ENCODE data around the gene MAFF.
"Not testable (repeated sequence)": the region's sequence is repeated elsewhere in the genome, so short reads cannot be mapped to it uniquely, and the experiment has no call there.

Gene MAFF

GRCh38 chr22:38177926-38178604, 23.7 kb upstream of the MAFF start:
- no peak overlapping the region for H3K14ac ChIP-seq (ENCODE audit: low read length)
- H3K9me3 ChIP-seq (replicated peaks in 1 of 2; ENCODE audit: control insufficient read depth in 2 of 2, insufficient read depth in 1 of 2, low read depth in 1 of 2, low read length in 2 of 2): no peaks in the 10 kb centered on the region
- no peak overlapping the region for H4K8ac ChIP-seq (ENCODE audit: low read depth, low read length)
- no peak overlapping the region for H2BK12ac ChIP-seq (ENCODE audit: low read length)
- H3K23ac ChIP-seq (ENCODE audit: low read depth, low read length, poor library complexity): no peak overlapping the region
- H3K4ac ChIP-seq (ENCODE audit: low read length): no peak overlapping the region
- no peak overlapping the region for H3K9ac ChIP-seq (ENCODE audit: low read depth, low read length, poor library complexity)
- H3K27me3 ChIP-seq (ENCODE audit: control insufficient read depth in 3 of 3, insufficient read depth in 3 of 3, low read depth in 1 of 3, low read length in 3 of 3): no peaks in the 10 kb centered on the region
- H3K79me1 ChIP-seq (ENCODE audit: low read depth, low read length): no peaks in the 10 kb centered on the region
- H3K4me1 ChIP-seq (ENCODE audit: control insufficient read depth in 2 of 2, insufficient read depth in 1 of 2, low read depth in 1 of 2, low read length in 2 of 2): peaks cover 23 to 24% of the 10 kb centered on the region in 2 donors
- H3K27ac ChIP-seq (replicated peaks; ENCODE audit: low read length): peak overlapping the region; percentile 89
- peak overlapping the region; percentile 87 for H2AFZ ChIP-seq (ENCODE audit: low read length)
- H2AK5ac ChIP-seq (ENCODE audit: low read depth, low read length): peak overlapping the region; percentile 34
- no peak overlapping the region for H2BK15ac ChIP-seq (ENCODE audit: low read length)
- H2BK5ac ChIP-seq (ENCODE audit: low read length): no peak overlapping the region
- peak overlapping the region; percentile 56 for H3K18ac ChIP-seq (ENCODE audit: low read length)
- H4K91ac ChIP-seq (ENCODE audit: low read depth, low read length, poor library complexity): no peak overlapping the region
- H3K36me3 ChIP-seq (replicated peaks in 1 of 2; ENCODE audit: control insufficient read depth in 2 of 2, insufficient read depth in 2 of 2, low read length in 2 of 2): no peaks in the 10 kb centered on the region
- H2BK120ac ChIP-seq (ENCODE audit: low read depth, low read length): no peak overlapping the region
- WGBS, 2 donors (ENCODE audit: extremely low coverage in 2 of 2, insufficient read length in 2 of 2, insufficient replicate concordance in 1 of 2): no CpG with 5 or more reads among the region's 15 CpGs
- H3K4me2 ChIP-seq (ENCODE audit: insufficient read depth, low read length, poor library complexity, severe bottlenecking): peak overlapping the region; percentile 21
- DNase-seq (ENCODE audit: low spot score): peak; percentile 32
- H3K4me3 ChIP-seq (ENCODE audit: low read length in 2 of 2): no peak overlapping the region

- not testable (repeated sequence) for H4K8ac ChIP-seq (ENCODE audit: low read depth, low read length); H3K36me3 ChIP-seq (replicated peaks in 1 of 2; ENCODE audit: control insufficient read depth in 2 of 2, insufficient read depth in 2 of 2, low read length in 2 of 2); H2AFZ ChIP-seq (ENCODE audit: low read length); H3K4ac ChIP-seq (ENCODE audit: low read length); H3K9ac ChIP-seq (ENCODE audit: low read depth, low read length, poor library complexity); H3K27me3 ChIP-seq (ENCODE audit: control insufficient read depth in 3 of 3, insufficient read depth in 3 of 3, low read depth in 1 of 3, low read length in 3 of 3); H4K91ac ChIP-seq (ENCODE audit: low read depth, low read length, poor library complexity); H3K79me1 ChIP-seq (ENCODE audit: low read depth, low read length); H3K27ac ChIP-seq (replicated peaks; ENCODE audit: low read length); H2BK120ac ChIP-seq (ENCODE audit: low read depth, low read length); H3K18ac ChIP-seq (ENCODE audit: low read length); H3K14ac ChIP-seq (ENCODE audit: low read length); H3K23ac ChIP-seq (ENCODE audit: low read depth, low read length, poor library complexity); H2BK12ac ChIP-seq (ENCODE audit: low read length); H2AK5ac ChIP-seq (ENCODE audit: low read depth, low read length); H3K9me3 ChIP-seq (replicated peaks in 1 of 2; ENCODE audit: control insufficient read depth in 2 of 2, insufficient read depth in 1 of 2, low read depth in 1 of 2, low read length in 2 of 2); H3K4me3 ChIP-seq (ENCODE audit: low read length in 2 of 2); DNase-seq (ENCODE audit: low spot score); H3K4me2 ChIP-seq (ENCODE audit: insufficient read depth, low read length, poor library complexity, severe bottlenecking); H2BK5ac ChIP-seq (ENCODE audit: low read length); H2BK15ac ChIP-seq (ENCODE audit: low read length)
- WGBS, 2 donors (ENCODE audit: extremely low coverage in 2 of 2, insufficient read length in 2 of 2, insufficient replicate concordance in 1 of 2): no CpG with 5 or more reads among the region's 7 CpGs
- peaks cover 23 to 24% of the 10 kb centered on the region in 2 donors for H3K4me1 ChIP-seq (ENCODE audit: control insufficient read depth in 2 of 2, insufficient read depth in 1 of 2, low read depth in 1 of 2, low read length in 2 of 2)
These were observed 23.2 kb upstream of the MAFF start for GRCh38 chr22:38178605-38178937.

GRCh38 chr22:38180841-38181452, 20.8 kb upstream of the MAFF start:
- no peak for DNase-seq (ENCODE audit: low spot score)

GRCh38 chr22:38181453-38182200, 20.2 kb upstream of the MAFF start, which contains the start of gene PLA2G6:
Gene PLA2G6, minus strand, starts transcription at chr22:38181830. Its CDS starts 12,404 bp downstream, at chr22:38169426.
- Histone ChIP-seq H3K9ac (ENCODE audit: low read depth, low read length, poor library complexity) (peak within 1 kb of the TSS; percentile 64), H3K4me1 (ENCODE audit: control insufficient read depth in 2 of 2, insufficient read depth in 1 of 2, low read depth in 1 of 2, low read length in 2 of 2) (peaks cover 21 to 23% of the 10 kb centered on the region in 2 donors), H2AFZ (ENCODE audit: low read length) (peak within 1 kb of the TSS; percentile 92), H2BK12ac (ENCODE audit: low read length) (peak within 1 kb of the TSS; percentile 97), H3K4ac (ENCODE audit: low read length) (peak within 1 kb of the TSS; percentile 1), H3K27ac (replicated peaks; ENCODE audit: low read length) (peak within 1 kb of the TSS; percentile 69), H3K36me3 (replicated peaks in 1 of 2; ENCODE audit: control insufficient read depth in 2 of 2, insufficient read depth in 2 of 2, low read length in 2 of 2) (no peaks in the 10 kb centered on the region), H3K14ac (ENCODE audit: low read length) (no peak within 1 kb of the TSS), H3K18ac (ENCODE audit: low read length) (peak within 1 kb of the TSS; percentile 80), H3K4me3 (ENCODE audit: low read length in 2 of 2) (peak within 1 kb of the TSS; percentile 55 to 83), H3K4me2 (ENCODE audit: insufficient read depth, low read length, poor library complexity, severe bottlenecking) (peak within 1 kb of the TSS; percentile 88), H2BK5ac (ENCODE audit: low read length) (peak within 1 kb of the TSS; percentile 2), H4K91ac (ENCODE audit: low read depth, low read length, poor library complexity) (peak within 1 kb of the TSS; percentile 19), H3K27me3 (ENCODE audit: control insufficient read depth in 3 of 3, insufficient read depth in 3 of 3, low read depth in 1 of 3, low read length in 3 of 3) (no peaks in the 10 kb centered on the region), H2BK15ac (ENCODE audit: low read length) (peak within 1 kb of the TSS; percentile 56), H3K9me3 (replicated peaks in 1 of 2; ENCODE audit: control insufficient read depth in 2 of 2, insufficient read depth in 1 of 2, low read depth in 1 of 2, low read length in 2 of 2) (no peaks in the 10 kb centered on the region), H2AK5ac (ENCODE audit: low read depth, low read length) (peak within 1 kb of the TSS; percentile 88), H3K23ac (ENCODE audit: low read depth, low read length, poor library complexity) (no peak within 1 kb of the TSS), H3K79me1 (ENCODE audit: low read depth, low read length) (no peaks in the 10 kb centered on the region), H2BK120ac (ENCODE audit: low read depth, low read length) (no peak within 1 kb of the TSS), H4K8ac (ENCODE audit: low read depth, low read length) (peak within 1 kb of the TSS; percentile 88)
- WGBS, 2 donors (ENCODE audit: extremely low coverage in 2 of 2, insufficient read length in 2 of 2, insufficient replicate concordance in 1 of 2): no CpG with 5 or more reads among the region's 48 CpGs
- peak; percentile 98 for DNase-seq (ENCODE audit: low spot score)

More at GRCh38 chr22:38180841-38181452, 20.8 kb upstream of the MAFF start:
- Histone ChIP-seq H2BK5ac (ENCODE audit: low read length) (peak overlapping the region; percentile 2), H4K91ac (ENCODE audit: low read depth, low read length, poor library complexity) (peak overlapping the region; percentile 19), H2BK15ac (ENCODE audit: low read length) (peak overlapping the region; percentile 56), H3K36me3 (replicated peaks in 1 of 2; ENCODE audit: control insufficient read depth in 2 of 2, insufficient read depth in 2 of 2, low read length in 2 of 2) (no peaks in the 10 kb centered on the region), H2BK12ac (ENCODE audit: low read length) (peak overlapping the region; percentile 97), H3K18ac (ENCODE audit: low read length) (peak overlapping the region; percentile 80), H3K4me1 (ENCODE audit: control insufficient read depth in 2 of 2, insufficient read depth in 1 of 2, low read depth in 1 of 2, low read length in 2 of 2) (peaks cover 21 to 23% of the 10 kb centered on the region in 2 donors), H3K14ac (ENCODE audit: low read length) (no peak overlapping the region), H2AFZ (ENCODE audit: low read length) (peak overlapping the region; percentile 57), H3K4ac (ENCODE audit: low read length) (peak overlapping the region; percentile 1), H4K8ac (ENCODE audit: low read depth, low read length) (peak overlapping the region; percentile 88), H3K27me3 (ENCODE audit: control insufficient read depth in 3 of 3, insufficient read depth in 3 of 3, low read depth in 1 of 3, low read length in 3 of 3) (no peaks in the 10 kb centered on the region), H3K23ac (ENCODE audit: low read depth, low read length, poor library complexity) (no peak overlapping the region), H3K79me1 (ENCODE audit: low read depth, low read length) (no peaks in the 10 kb centered on the region), H3K9ac (ENCODE audit: low read depth, low read length, poor library complexity) (peak overlapping the region; percentile 64), H3K4me3 (ENCODE audit: low read length in 2 of 2) (peak overlapping the region; percentile 55 to 83), H3K27ac (replicated peaks; ENCODE audit: low read length) (peak overlapping the region; percentile 69), H3K4me2 (ENCODE audit: insufficient read depth, low read length, poor library complexity, severe bottlenecking) (peak overlapping the region; percentile 88), H2BK120ac (ENCODE audit: low read depth, low read length) (no peak overlapping the region), H3K9me3 (replicated peaks in 1 of 2; ENCODE audit: control insufficient read depth in 2 of 2, insufficient read depth in 1 of 2, low read depth in 1 of 2, low read length in 2 of 2) (no peaks in the 10 kb centered on the region), H2AK5ac (ENCODE audit: low read depth, low read length) (peak overlapping the region; percentile 88)
- WGBS, 2 donors (ENCODE audit: extremely low coverage in 2 of 2, insufficient read length in 2 of 2, insufficient replicate concordance in 1 of 2): no CpG with 5 or more reads among the region's 14 CpGs
